Retinal pigment epithelial cell (primary cell): ENCODE results near the gene FAM13C.
A peak's percentile ranks its signal among the peaks of the same experiment; 100 is the strongest.

Experiments used
- DNase-seq: peaks from one replicate; pipeline ENCODE4 v3.0.0-alpha.2; 2010; ENCODE audit warnings: low read depth
- H3K4me3 ChIP-seq: 2 replicates; pipeline ENCODE4 v1.5.1; 2011; ENCODE audit warnings: mild to moderate bottlenecking, low read length, control low read depth, moderate library complexity
- CTCF ChIP-seq: conservative IDR thresholded peaks from 2 replicates; pipeline ENCODE4 v1.5.1; 2011; ENCODE audit warnings: low read depth, low read length, control low read depth, inconsistent platforms

Gene FAM13C

GRCh38 chr10:59363446-59363958, 1.2 kb upstream of the FAM13C start:
- peak overlapping the region; percentile 66 for H3K4me3 ChIP-seq
- no peak for DNase-seq
- TF ChIP-seq CTCF, result no peak

- no peak for TF ChIP-seq CTCF
- no peak for DNase-seq
- H3K4me3 ChIP-seq, result peak overlapping the region; percentile 66
Measured at GRCh38 chr10:59362959-59363381, 621 bp upstream of the FAM13C start.

GRCh38 chr10:59361663-59362143, 646 bp downstream of the FAM13C start:
- H3K4me3 ChIP-seq, result peak overlapping the region; percentile 66
- no peak for TF ChIP-seq CTCF
- DNase-seq, result no peak

GRCh38 chr10:59360605-59361405, 1.5 kb downstream of the FAM13C start:
- no peak for TF ChIP-seq CTCF
- peak overlapping the region; percentile 20 for H3K4me3 ChIP-seq
- DNase-seq, result no peak

- DNase-seq, result no peak
- no peak for TF ChIP-seq CTCF
- H3K4me3 ChIP-seq, result no peak overlapping the region
Measured at GRCh38 chr10:59358576-59358975, 3.8 kb downstream of the FAM13C start.

- H3K4me3 ChIP-seq, result no peak overlapping the region
- TF ChIP-seq CTCF, result no peak
- no peak for DNase-seq
Measured at GRCh38 chr10:59354434-59354833, 7.9 kb downstream of the FAM13C start.

GRCh38 chr10:59350558-59350957, 11.8 kb downstream of the FAM13C start:
- TF ChIP-seq CTCF, result no peak
- no peak for DNase-seq
- H3K4me3 ChIP-seq, result no peak overlapping the region
